Smooth muscle cell of the brain vasculature (primary cell): ENCODE measurements around the gene PSMG4.

Source experiments
- DNase-seq: peaks from one replicate; pipeline ENCODE4 v3.0.0-alpha.2; 2012; ENCODE audit warnings: low read depth, low spot score

PSMG4 gene

DNA sequence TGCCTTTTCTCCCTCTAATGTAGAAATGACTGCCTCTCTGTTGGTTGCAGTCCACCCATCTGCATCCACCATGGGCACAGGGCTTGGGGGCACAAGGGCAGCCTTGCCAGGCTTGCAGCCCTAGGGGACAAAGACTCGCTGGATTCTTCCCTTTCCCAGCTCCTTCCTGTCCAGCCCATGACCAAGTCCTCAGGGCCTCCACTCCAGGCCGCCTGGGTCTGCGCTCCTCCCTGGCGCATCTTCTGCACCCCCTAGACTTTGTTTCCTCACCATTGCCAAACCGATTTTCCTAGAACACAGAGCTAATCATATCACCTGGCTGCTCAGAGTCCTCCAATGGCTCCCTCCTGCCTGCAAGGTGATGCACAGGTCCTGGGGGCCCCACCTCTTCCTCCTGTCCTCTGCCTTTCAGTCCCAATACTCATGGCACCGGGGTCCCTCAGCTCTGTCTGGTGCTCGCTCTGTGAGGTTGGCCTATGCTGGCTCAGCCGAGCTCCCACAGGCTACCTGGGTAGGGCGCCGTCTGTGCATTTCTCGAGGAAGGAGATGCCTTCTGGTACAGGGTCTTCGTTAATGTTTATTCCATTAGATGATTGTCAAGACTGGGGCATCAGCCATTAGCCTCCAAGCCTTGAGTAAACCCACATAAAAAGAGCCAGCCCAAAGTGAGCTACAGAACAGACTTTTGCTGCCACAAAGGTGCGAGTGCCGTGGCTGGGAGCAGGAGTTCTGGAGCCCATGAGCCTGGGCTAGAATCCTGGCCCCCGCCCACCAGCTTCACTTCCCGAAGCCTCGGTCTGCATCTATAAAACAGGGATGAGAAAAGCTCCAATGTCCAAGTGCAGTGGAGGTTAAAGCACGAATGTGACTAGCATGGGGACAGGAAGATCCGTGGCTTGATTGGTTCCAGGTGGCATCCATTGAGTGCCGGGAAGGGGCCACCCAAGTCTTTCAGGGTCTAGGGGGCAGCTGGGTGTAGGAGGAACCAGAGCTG, 17.7 kb downstream of the PSMG4 start:
- no peak for DNase-seq

DNA sequence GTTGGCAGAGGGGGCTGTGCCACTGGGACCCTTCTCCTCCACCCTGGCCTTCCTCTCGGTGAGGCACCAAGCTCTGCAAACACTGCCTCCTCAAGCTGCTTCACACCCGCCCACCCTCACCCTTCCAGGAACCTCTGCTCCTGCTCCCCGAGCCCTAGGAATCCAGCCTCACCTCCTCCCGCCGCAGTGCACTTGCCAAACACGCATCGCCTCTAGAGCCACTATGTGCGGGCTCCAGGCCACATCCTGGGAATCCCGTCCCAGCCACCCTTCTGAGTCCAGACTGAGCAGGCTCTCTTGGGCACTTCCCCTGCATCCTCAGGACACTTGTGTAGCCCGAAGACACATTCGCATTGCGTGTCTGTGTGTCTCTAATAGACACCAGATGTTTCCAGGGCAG, 18.5 kb downstream of the PSMG4 start:
- DNase-seq = no peak

DNA sequence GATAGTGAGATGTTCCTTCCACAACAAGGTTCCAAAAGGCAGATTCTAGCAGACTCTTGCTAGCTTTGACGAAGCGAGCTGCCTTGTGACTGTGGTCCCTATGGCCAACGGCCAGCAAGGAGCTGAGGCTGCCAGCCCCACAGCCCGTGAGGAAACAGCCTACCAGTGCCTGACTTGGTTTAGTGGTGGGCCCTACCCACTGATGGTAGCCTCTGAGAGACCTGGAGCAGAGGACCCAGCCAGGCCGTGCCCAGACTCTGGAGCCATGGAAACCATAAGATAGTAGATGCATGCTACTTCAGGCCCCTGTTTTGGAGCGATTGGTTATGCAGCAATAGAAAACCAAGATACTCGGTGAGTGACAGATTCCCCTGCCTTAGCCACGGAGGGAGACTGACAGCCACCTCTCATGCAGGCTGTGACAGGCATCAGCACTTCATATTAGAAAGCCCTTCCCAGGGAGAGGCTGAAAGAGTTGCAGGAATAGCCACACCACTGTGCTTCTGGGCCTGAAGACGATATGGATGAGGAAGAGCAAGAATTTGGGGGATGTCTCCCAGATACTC, 19.2 kb downstream of the PSMG4 start:
- DNase-seq = no peak

DNA sequence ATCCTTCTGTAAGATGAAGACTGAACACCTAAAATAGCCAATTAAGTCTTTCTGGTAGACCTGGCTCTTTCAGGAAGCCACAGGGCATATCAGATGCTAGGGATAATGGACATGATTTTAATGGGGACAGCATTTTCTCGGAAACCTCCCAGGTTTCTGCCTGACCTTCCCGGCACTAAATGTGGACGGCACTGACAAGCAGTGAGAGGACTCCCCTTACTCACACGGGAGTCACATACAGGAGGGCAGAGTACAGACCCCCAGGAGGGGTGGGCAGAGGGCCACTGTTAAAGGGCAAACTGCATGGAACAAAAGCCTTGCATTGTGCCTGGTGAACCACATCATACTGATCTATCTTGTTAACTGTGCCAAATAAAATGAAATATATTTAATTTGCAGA, 19.9 kb downstream of the PSMG4 start:
- DNase-seq = no peak

DNA sequence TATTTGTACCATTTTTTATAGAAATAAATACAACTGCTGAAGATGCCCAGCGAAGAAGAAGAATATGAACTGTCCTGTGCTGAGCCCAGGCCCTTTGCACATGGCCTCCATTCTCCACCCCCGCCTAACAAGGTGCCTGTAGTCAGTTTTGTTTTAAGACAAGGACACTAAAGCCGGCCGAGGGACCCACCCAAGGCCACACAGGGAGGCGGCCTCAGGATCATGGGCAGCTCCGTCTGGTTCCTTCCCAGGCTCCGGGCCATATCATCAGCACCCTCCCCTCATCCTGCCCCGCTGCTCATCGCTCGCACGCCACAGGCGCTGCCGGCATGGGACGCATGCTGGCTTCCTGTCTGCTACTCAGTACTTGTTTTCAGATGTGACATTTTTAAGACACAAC, 21.3 kb downstream of the PSMG4 start:
- DNase-seq = no peak

DNA sequence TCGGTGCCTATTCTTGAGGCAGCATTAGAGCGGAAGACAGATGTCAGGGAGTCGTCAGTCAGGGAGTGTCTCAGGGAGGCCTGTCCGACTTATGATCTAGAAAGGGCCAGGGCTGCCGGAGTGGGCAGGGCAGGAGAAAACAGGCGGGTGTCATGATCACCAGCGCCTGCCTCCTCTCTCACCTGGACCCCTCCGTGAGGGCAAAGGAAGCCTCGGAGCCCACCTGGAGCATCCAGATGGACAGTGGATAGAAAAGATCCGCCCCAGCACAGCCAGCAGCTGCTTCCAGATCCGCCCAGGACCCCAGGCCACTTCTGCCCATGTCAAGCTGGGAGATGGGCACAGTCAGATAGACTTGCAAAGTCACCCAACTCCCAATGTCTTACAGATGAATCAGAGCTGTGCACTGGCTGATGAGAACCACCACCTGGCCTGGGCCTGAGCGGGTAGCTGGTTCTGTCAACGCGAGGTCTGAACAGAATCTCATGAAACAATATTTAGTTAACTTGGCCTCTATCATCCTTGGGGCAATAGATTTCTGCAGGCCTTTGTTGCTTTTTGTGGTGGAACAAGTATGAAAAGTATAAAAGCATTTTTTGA, 22.2 kb downstream of the PSMG4 start:
- peak; percentile 29 for DNase-seq

DNA sequence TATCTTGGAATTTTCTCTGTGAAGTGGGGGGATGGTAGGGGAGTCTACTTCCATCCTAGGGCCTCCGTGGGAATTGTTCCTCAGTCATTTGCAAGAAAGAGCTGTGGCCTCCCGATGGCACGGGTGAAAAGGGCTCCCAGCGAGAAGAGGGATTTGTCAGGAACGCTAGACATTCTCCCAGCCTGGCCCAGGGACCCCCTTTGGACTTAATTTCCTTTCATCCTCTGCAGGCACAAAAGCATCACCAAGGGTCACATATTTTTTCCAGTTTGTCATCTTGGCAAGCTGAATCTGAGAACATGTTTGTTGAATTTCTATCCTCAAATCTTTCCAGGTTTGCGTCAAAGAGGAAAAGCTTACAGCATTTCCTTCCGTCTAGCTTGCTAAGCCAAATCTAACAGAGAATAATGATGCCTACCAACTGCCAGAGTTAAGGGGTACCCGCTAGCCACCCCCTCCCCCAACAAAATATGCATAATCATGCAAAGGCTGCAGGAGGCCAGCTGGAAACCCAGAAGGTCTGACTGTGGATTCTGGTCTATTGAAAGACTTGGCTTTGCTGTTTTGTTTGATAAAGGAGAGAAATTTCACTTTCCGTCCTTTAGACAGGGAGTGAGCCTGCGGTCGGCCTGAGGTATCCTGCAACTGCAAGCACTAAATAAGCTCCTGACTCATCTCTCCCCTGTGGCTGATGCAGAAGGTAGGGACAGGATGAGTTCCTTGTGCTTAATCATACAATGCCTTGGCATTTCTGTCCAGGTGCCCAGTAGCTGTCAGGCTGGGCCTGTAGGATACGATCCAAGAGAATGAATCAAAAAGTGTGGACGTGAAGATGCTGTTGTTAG, 23.1 kb downstream of the PSMG4 start:
- peak; percentile 95 for DNase-seq

DNA sequence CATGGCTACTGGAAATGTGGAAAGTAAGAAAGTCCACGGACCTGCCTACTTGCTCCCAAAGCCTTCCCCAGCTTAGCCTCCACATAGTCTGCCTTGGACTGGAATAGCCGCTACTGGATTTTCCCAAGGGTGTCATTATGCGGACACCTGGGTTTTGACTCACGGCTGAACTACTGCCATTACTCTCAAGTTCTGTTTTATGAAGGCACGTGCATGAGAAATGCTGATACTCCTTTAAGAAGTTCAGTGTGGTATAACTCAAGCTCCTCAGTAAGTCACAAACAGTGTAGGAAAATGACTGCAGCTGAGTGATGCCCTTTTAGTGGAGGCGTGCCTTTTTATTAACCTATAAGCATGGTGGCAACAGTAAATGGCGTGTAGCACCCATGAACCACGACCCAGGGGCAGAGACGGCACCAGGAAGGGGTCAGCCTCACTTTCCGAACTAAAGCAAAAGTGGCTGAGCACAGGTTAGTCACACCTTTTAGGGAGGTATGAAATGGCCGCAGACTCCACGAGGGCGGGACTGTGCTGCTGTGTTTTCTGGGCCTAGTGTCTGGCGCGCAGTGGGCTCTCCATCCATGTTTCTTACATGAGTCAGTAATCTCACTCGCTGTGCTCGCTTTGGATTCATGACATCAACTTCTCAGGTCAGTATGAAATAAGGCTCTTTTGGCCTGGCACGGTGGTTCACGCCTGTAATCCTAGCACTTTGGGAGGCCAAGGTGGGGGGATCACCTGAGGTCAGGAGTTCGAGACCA, 23.9 kb downstream of the PSMG4 start:
- DNase-seq = no peak

DNA sequence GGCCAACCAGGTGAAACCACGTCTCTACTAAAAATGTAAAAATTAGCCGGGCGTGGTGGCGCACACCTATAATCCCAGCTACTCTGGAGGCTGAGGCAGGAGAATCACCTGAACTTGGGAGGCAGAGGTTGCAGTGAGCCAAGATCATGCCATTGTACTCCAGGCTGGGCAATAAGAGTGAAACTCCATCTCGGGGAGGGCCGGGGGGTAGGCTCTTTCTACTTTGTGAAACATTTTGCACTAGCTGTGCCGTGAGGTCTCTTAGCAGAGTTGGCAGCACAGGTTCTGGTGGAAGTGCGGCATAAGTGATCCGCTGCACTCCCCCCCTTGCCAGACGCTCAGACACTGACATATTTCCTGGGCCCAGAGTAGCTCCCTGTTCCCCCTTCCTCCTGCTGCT, 24.5 kb downstream of the PSMG4 start:
- DNase-seq = no peak

DNA sequence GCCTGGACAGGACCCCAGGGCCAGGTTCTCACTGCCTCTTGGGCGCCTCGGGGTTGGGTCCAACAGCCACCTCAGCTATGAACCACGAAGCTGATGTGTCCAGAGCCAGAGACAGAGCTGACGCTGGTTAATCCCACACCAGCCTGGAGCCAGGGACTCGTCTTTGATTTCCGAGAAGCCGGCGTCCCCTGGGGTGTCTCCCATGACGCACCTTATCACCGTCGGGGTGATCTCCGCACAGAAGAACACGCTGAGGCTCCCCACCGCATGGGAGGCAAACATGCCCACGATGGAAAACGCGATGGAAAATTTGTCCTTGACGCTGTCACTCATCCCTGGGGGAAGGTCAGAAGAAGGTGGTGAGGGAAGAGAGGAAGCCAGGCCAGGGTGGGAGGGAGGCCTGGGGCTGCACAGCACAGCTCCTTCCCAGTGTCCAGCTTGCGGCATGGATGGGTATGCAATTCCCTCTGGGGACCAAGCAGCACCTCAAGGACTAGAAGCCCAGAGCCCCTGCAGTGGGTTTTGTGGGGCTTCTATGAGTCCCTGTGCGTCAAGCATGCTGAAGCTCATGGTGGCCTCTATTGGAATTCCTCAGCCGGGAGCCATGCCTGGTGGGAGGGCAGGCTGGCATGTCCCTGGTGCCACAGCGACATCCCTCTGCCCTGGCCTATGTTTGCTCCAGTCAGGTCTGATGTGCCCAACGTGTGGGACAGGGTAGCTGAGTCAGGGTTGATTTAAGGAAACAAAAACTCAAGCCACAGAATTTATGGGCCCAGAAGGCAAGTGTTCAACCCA, 25.1 kb downstream of the PSMG4 start:
- no peak for DNase-seq

DNA sequence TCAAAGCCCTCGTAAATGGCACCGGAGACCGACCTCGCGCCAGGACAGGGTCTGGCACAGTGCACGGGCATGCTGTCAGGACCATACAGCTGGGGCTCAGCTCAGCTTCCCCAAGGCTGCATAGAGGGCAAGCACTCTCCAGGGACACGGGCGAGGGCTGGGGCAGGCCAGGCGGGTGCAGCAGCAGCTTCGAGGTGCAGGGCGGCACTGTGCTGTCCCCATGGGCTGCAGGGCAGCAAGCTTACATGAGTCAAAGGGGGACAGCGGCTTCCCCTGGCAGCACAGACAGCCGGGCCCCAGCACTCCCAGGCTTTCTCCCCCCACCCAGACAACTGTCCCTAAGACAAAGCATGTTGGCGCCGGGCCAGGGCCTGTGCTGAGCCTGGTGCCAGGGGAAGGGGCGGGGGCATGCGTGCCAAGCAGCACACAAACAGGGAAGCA, 25.7 kb downstream of the PSMG4 start:
- DNase-seq = no peak

DNA sequence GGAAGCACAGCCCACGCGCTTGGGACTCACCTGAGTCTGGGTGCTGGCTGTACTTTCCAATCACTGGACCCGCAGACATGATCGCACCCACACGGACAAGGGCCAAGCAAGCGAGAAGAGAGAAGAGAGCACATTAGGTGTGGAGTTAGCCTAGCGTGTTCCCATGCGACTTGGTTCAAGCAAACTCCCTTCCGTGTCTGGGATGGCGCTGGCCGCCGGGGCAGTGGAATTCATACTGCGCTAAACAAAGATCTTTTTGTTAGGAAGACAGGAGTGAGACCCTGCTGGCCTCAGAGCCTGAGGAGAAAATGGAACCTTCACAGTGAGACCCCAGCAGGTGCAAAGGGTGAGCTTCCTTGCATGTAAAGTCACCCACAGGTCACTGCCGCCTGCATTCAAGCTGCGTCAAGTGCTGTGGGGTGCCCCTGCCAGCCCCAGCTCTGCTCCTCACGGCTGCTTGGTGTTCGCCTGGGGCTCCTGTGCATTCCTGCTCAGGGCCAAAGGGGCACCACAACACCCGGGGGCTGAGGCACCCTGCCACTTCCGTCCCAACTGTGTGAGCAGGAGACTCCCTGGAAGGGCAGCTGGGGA, 26.4 kb downstream of the PSMG4 start:
- no peak for DNase-seq

DNA sequence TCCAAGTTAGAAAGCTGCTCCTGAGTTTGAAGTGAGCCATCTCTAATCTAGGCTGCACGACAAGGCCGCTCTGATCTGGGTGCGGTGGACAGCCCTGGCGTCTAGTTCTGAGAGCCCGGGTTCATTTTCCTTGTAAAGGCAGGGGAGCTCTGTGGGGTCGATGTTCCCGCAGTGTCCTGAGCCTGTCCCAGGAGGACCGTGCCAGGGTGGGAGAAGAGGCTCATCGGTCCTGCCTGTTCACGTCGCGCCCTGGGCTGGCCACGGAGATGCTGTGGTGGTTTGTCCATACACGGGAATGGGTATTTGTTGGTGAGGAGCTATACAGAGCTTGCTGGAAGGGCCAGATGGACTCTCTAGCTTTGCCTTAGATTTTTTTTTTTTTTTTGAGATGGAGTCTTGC, 27.0 kb downstream of the PSMG4 start:
- no peak for DNase-seq

DNA sequence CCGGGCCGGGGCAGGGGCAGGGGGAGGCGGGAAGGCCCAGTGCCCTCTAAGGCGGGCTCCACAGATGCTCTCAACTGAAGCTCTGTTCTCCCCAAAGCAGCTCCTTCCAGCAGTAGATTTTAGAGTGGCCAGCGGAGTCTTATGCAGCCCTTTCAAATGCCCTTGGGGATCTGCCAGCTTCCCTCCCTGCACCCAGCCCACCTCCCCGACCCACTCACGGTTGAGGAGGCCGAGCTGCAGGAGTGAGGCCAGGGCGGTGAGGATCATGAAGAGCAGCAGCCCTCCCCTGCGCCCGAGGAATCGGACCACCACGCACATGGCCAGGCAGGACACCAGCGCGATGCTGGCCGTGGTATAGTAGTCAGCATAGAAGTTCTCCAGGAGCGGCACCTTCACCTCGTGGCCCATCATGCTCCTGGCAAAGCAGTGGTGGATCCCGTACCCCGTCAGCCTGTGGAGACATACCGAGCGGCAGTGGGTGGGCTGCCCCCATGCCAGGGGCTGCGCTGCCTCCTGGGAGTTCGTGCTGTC, 28.0 kb downstream of the PSMG4 start:
- no peak for DNase-seq

DNA sequence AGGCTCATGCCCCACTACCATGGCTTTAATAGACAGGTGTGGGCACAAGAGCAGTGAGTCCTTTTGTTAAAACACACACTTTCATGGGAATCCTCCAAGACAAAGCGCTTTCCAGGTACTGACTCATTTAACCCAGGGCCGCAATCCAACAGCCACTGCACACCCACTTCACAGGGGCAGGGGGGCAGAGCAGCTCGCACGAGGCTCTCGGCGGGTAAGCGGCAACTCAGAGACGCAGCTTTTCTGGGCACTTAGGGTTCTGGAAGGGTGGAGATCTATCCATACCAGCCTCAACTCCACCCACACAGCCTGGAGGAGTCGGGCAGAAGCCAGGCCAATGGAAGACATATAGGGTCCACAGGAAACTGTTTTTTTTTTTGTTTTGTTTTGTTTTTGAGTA, 28.6 kb downstream of the PSMG4 start:
- no peak for DNase-seq

DNA sequence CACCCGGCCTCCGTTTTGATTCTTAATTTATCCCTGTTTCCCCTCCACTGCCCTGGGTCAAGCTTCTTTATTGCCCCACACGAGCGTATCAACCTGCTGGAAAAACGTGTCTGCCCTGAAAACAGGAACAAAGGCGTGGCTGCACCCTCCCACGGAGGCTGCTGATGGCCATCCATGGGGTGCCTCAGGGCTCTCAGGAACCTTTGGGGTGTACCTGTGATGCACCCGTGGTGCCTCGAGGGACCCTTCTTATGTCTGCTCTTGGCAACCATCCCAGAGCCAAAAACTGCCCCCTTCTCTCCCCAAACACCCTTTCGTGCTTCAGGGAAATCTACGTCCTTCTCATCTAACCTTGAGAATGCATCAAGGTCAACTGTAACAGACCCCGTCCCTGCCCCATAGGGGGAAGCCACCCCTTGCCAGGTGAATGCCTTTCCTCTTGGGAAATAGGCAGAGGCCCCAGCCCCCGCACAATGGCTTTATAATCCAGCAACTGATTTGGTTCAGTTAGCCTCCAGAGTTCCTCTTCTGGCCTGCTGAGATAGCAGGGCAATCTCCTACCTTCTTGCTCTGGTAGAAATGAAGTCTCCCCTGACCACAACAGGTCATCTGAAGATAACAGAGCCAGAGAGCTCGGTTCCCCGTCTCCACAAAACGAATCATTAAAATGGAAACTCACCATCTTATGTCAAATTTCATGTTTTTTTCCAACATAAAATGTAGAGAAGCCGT, 29.4 kb downstream of the PSMG4 start:
- no peak for DNase-seq

DNA sequence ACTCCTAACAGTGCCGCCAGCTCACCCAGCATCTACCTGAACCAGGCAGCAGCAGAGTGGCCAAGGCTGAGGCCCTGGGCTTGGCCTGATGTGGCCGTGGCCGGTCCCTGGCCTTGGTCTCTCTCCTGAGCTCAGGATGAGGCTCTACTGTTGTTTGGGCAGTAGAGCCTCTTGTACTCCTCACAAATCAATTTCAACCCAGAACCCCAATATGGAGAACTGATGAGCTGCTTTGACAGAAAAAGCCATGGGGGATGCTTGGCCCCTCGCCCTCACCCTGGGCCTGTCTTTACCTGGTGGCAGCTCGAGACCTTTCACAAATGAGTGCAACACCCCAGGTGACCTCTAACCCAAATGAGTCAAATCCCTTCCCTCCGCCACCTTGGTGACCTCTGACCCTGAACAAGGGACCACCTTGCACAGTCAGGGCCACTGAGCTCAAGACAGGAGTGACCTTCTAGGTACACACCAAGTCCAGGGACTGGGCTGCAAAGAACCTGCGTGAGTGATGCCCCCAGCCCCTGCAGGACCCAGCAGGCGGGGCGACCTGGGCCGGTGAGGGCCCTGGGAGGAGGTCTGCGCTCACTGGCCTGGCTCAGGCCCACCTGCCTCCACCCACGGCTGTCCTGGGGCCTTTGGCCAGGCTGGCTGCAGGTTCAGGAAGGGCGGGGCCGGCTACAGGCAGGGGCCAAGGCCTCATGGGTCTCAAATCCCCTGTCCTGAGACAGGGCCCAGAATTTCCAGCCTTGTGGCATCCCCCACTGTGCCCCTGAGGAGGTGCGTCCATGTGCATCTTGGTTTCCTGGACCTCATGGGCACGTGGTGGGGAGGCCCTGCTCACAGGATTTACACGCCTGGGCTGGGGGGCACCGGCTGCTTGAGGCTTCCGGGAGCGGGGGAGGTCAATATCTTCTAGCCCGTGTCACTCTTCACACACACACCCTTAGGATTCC, 30.2 kb downstream of the PSMG4 start:
- no peak for DNase-seq

DNA sequence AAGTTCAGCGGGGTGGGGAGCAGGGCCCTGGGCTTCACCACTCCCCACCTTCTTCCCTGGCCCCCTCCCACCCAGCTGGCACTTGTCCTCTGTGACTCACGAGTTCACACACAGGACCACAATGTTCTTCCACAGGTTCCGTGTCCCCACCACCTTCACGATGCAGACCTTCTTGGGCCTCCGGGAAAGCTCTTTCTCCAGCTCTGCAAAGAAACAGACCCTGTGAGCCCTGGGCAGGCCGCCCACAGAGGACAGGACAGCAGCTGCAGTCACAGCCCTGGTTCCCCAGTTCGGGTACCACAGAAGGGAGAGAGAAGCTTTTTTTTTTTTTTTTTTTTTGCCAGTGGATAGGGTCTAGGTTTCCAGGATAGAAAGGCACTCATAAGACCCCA, 30.9 kb downstream of the PSMG4 start:
- no peak for DNase-seq
